GM06990 (cell line): ENCODE results near the gene SLC66A2.

ENCODE experiments used
- DNase-seq: peaks from one replicate; pipeline ENCODE4 v3.0.0-alpha.2; 2011; ENCODE audit not compliant: insufficient read length; ENCODE audit errors: extremely low read depth
- H3K27me3 ChIP-seq: replicated peaks from 2 replicates; pipeline ENCODE4 v1.6.0; 2011; ENCODE audit warnings: low read length; ENCODE audit not compliant: control insufficient read depth, insufficient read depth
- H3K36me3 ChIP-seq: 2 replicates; pipeline ENCODE4 v1.5.1; 2011; ENCODE audit warnings: low read length; ENCODE audit not compliant: control insufficient read depth, insufficient read depth
- H3K4me3 ChIP-seq: replicated peaks from 2 replicates; pipeline ENCODE4 v1.5.1; 2011; ENCODE audit warnings: low read depth, mild to moderate bottlenecking, control low read depth, low read length
- CTCF ChIP-seq: IDR thresholded peaks from 2 replicates; pipeline ENCODE4 v1.5.1; 2011; ENCODE audit warnings: low read length, control low read depth, mild to moderate bottlenecking, inconsistent platforms; ENCODE audit not compliant: insufficient read depth, poor library complexity, severe bottlenecking

Gene SLC66A2

GRCh38 chr18:79922971-79923411, 28.5 kb downstream of the SLC66A2 start:
- no peak for DNase-seq
- H3K27me3 ChIP-seq, result no peaks in the 10 kb centered on the region
- no peak for TF ChIP-seq CTCF
- no peak overlapping the region for H3K4me3 ChIP-seq
- peaks cover 17% of the 10 kb centered on the region for H3K36me3 ChIP-seq

GRCh38 chr18:79921984-79922965, 29.2 kb downstream of the SLC66A2 start:
- no peak overlapping the region for H3K4me3 ChIP-seq
- no peak for TF ChIP-seq CTCF
- no peak for DNase-seq
- peaks cover 17% of the 10 kb centered on the region for H3K36me3 ChIP-seq
- no peaks in the 10 kb centered on the region for H3K27me3 ChIP-seq

- no peak overlapping the region for H3K4me3 ChIP-seq
- no peak for DNase-seq
- peaks cover 16% of the 10 kb centered on the region for H3K36me3 ChIP-seq
- no peak for TF ChIP-seq CTCF
- no peaks in the 10 kb centered on the region for H3K27me3 ChIP-seq
Observed at GRCh38 chr18:79919089-79919488, 32.4 kb downstream of the SLC66A2 start.

GRCh38 chr18:79918615-79919011, 32.8 kb downstream of the SLC66A2 start:
- Histone ChIP-seq H3K4me3 (no peak overlapping the region), H3K27me3 (no peaks in the 10 kb centered on the region), H3K36me3 (peaks cover 14% of the 10 kb centered on the region)
- no peak for TF ChIP-seq CTCF
- DNase-seq, result no peak

GRCh38 chr18:79917853-79918614, 33.4 kb downstream of the SLC66A2 start:
- Histone ChIP-seq H3K27me3 (no peaks in the 10 kb centered on the region), H3K36me3 (peaks cover 14% of the 10 kb centered on the region), H3K4me3 (no peak overlapping the region)
- DNase-seq, result no peak
- no peak for TF ChIP-seq CTCF
